H9 (cell line): ENCODE results near the gene RNPS1. TPM values are rescaled to one million over a fixed set of nuclear protein-coding genes. Genes with fewer than 3 reads are reported as not detected.
A peak's percentile ranks its signal among the peaks of the same experiment; 100 is the strongest.

ENCODE experiments used
- DNase-seq: peaks from one replicate; pipeline ENCODE4 v3.0.0-alpha.2; 2017
- H2AFZ ChIP-seq: one replicate; pipeline ENCODE4 v1.6.1; 2013; ENCODE audit warnings: mild to moderate bottlenecking, low read length, control low read depth, moderate library complexity
- H2AK5ac ChIP-seq: 2 replicates; pipeline ENCODE4 v1.6.1; 2013; ENCODE audit warnings: low read length, control low read depth, mixed read lengths; ENCODE audit not compliant: insufficient read length
- H2BK120ac ChIP-seq: one replicate; pipeline ENCODE4 v1.6.1; 2013; ENCODE audit warnings: low read depth, mild to moderate bottlenecking, low read length, control low read depth, inconsistent platforms; ENCODE audit not compliant: poor library complexity, severe bottlenecking
- H2BK12ac ChIP-seq: 2 replicates; pipeline ENCODE4 v1.6.1; 2013; ENCODE audit warnings: low read length, control low read depth, mixed read lengths, low read depth; ENCODE audit not compliant: insufficient read length
- H2BK15ac ChIP-seq: 2 replicates; pipeline ENCODE4 v1.6.1; 2013; ENCODE audit warnings: low read depth, low read length, control low read depth
- H2BK20ac ChIP-seq: one replicate; pipeline ENCODE4 v1.6.1; 2013; ENCODE audit warnings: low read depth, mild to moderate bottlenecking, low read length, control low read depth, inconsistent platforms; ENCODE audit not compliant: poor library complexity, severe bottlenecking
- H2BK5ac ChIP-seq: 2 replicates; pipeline ENCODE4 v1.6.1; 2013; ENCODE audit warnings: low read length, control low read depth, mixed read lengths; ENCODE audit not compliant: insufficient read length
- H3K14ac ChIP-seq: 2 replicates; pipeline ENCODE4 v1.6.1; 2013; ENCODE audit warnings: low read length, control low read depth; ENCODE audit not compliant: insufficient read depth
- H3K18ac ChIP-seq: 2 replicates; pipeline ENCODE4 v1.6.1; 2013; ENCODE audit warnings: low read depth, mild to moderate bottlenecking, mixed read lengths, low read length, control low read depth; ENCODE audit not compliant: insufficient read length
- H3K23ac ChIP-seq: 2 replicates; pipeline ENCODE4 v1.6.1; 2013; ENCODE audit warnings: low read length, control low read depth, mixed read lengths, low read depth; ENCODE audit not compliant: insufficient read length
- H3K23me2 ChIP-seq: 2 replicates; pipeline ENCODE4 v1.6.1; 2013; ENCODE audit warnings: low read depth, mild to moderate bottlenecking, mixed read lengths, low read length, control low read depth; ENCODE audit not compliant: insufficient read length, poor library complexity, severe bottlenecking
- H3K27ac ChIP-seq: 2 replicates; pipeline ENCODE4 v1.5.1; 2013; ENCODE audit warnings: low read length, control low read depth, mixed read lengths, low read depth; ENCODE audit not compliant: insufficient read length
- H3K27me3 ChIP-seq: 2 replicates; pipeline ENCODE4 v1.6.1; 2013; ENCODE audit warnings: low read length, control low read depth, inconsistent platforms; ENCODE audit not compliant: insufficient read depth
- H3K4ac ChIP-seq: 2 replicates; pipeline ENCODE4 v1.6.1; 2013; ENCODE audit warnings: low read depth, mild to moderate bottlenecking, control low read depth, inconsistent platforms, low read length, moderate library complexity
- H3K4me1 ChIP-seq: 2 replicates; pipeline ENCODE4 v1.6.1; 2013; ENCODE audit warnings: low read length, control low read depth, inconsistent platforms; ENCODE audit not compliant: insufficient read depth
- H3K4me2 ChIP-seq: 2 replicates; pipeline ENCODE4 v1.6.1; 2013; ENCODE audit warnings: low read length, control low read depth, mixed read lengths; ENCODE audit not compliant: insufficient read length, insufficient read depth
- H3K56ac ChIP-seq: 2 replicates; pipeline ENCODE4 v1.6.1; 2013; ENCODE audit warnings: low read depth, mild to moderate bottlenecking, mixed read lengths, low read length, control low read depth; ENCODE audit not compliant: insufficient read length
- H3K79me1 ChIP-seq: 2 replicates; pipeline ENCODE4 v1.6.1; 2013; ENCODE audit warnings: low read depth, mild to moderate bottlenecking, moderate library complexity, low read length, control low read depth, inconsistent platforms; ENCODE audit not compliant: insufficient read depth, poor library complexity, severe bottlenecking
- H3K79me2 ChIP-seq: 2 replicates; pipeline ENCODE4 v1.6.1; 2013; ENCODE audit warnings: low read length, control low read depth, inconsistent platforms; ENCODE audit not compliant: insufficient read depth
- H3K9ac ChIP-seq: 2 replicates; pipeline ENCODE4 v1.6.1; 2013; ENCODE audit warnings: low read length, control low read depth, mixed read lengths; ENCODE audit not compliant: insufficient read length; ENCODE audit errors: extremely low read depth
- H3K9me3 ChIP-seq: one replicate; pipeline ENCODE4 v1.6.1; 2013; ENCODE audit warnings: low read depth, low read length, inconsistent platforms; ENCODE audit not compliant: control insufficient read depth
- H3T11ph ChIP-seq: one replicate; pipeline ENCODE4 v1.6.1; 2013; ENCODE audit warnings: mild to moderate bottlenecking, low read length, control low read depth, inconsistent platforms
- H4K20me1 ChIP-seq: one replicate; pipeline ENCODE4 v1.6.1; 2013; ENCODE audit not compliant: control insufficient read depth, insufficient read length, insufficient read depth
- H4K5ac ChIP-seq: 2 replicates; pipeline ENCODE4 v1.6.1; 2013; ENCODE audit warnings: low read depth, mild to moderate bottlenecking, mixed read lengths, low read length, control low read depth; ENCODE audit not compliant: insufficient read length
- H4K8ac ChIP-seq: replicated peaks from 2 replicates; pipeline ENCODE4 v1.6.1; 2013; ENCODE audit warnings: low read length, control low read depth, mixed read lengths, low read depth; ENCODE audit not compliant: insufficient read length
- H4K91ac ChIP-seq: 2 replicates; pipeline ENCODE4 v1.6.1; 2013; ENCODE audit warnings: low read depth, mild to moderate bottlenecking, moderate library complexity, mixed read lengths, low read length, control low read depth; ENCODE audit not compliant: insufficient read length
- H3K27ac Mint-ChIP-seq, 3 experiments: 2 replicates in 2 of 3; 3 replicates in 1 of 3; pipeline ENCODE4 v1.8.0; 2020 to 2021; ENCODE audit warnings: mixed read lengths in 3 of 3, mild to moderate bottlenecking in 1 of 3, moderate library complexity in 1 of 3
- H3K27me3 Mint-ChIP-seq: 2 replicates; pipeline ENCODE4 v1.8.0; 2021; ENCODE audit warnings: low read depth, mild to moderate bottlenecking, moderate library complexity, mixed read lengths
- H3K36me3 Mint-ChIP-seq, 3 experiments: 2 replicates in 2 of 3; 3 replicates in 1 of 3; pipeline ENCODE4 v1.8.0; 2020 to 2021; ENCODE audit warnings: low read depth in 3 of 3, mixed read lengths in 3 of 3; ENCODE audit not compliant: insufficient read depth in 1 of 3
- H3K4me1 Mint-ChIP-seq, 2 experiments: 2 replicates each; pipeline ENCODE4 v1.8.0; 2020; ENCODE audit warnings: mixed read lengths in 2 of 2
- H3K4me3 Mint-ChIP-seq, 2 experiments: 2 replicates in 1 of 2; 3 replicates in 1 of 2; pipeline ENCODE4 v1.8.0; 2020 to 2021; ENCODE audit warnings: mild to moderate bottlenecking in 2 of 2, mixed read lengths in 2 of 2, moderate library complexity in 1 of 2
- H3K9me3 Mint-ChIP-seq, 2 experiments: 2 replicates in 1 of 2; 3 replicates in 1 of 2; pipeline ENCODE4 v1.8.0; 2020; ENCODE audit warnings: mild to moderate bottlenecking in 2 of 2, mixed read lengths in 2 of 2, moderate library complexity in 1 of 2
- CTCF ChIP-seq: fragments of 200-600 bp; sonication (generic); conservative IDR thresholded peaks from 3 replicates; pipeline ENCODE4 v1.8.0; 2021; ENCODE audit warnings: antibody characterized with exemption, mild to moderate bottlenecking
- WGBS: extraction: QIAGEN DNeasy Blood & Tissue Kit; methylation state at CpG from one replicate; pipeline ENCODE4 v1.1.7; 2013; ENCODE audit warnings: missing lambda C conversion rate, low lambda C conversion rate, mixed read lengths; ENCODE audit not compliant: insufficient read length; ENCODE audit errors: extremely low coverage; 5-methylcytosine and 5-hydroxymethylcytosine counted together
- total RNA-seq: library from RNA; stranded (reverse); gene quantifications from 2 replicates; pipeline ENCODE4 v1.2.1, GENCODE V29; 2021

Gene RNPS1
- total RNA-seq, 1 experiment from 2014 or later = 384 TPM

DNA sequence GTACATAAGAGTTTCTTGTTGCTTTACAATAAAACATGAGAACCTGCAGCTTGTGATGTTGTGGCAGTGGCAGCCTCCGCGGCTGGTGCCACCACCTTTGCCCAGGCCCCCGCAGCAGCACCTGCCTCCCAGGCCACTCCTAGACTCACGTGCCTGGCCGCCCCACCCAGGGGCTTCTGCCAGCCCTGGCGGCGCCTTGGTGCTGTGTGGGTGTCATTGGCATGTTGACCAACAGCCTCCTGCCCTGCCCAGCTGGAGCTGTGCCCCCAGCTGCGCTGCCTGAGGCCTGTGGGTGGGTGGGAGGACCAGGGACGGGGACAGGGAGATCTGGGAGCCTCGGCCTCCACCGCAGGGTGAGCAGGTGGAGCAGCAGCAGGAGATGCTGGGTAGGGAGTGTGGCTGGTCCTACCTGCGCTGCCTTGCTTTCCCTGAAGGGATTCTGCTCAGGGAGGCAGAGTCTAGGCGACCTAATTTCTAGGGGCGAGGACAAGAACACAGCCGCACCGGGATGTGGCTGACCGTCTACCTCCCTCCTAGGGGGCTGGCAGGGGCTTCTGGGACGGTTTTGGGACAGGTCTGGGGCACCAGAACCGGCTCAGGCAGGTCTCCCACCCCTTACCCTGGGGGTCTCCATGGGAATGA, 32.1 kb downstream of the RNPS1 start:
- Histone ChIP-seq H2BK5ac (no peak overlapping the region), H2BK15ac (no peak overlapping the region), H2BK20ac (no peak overlapping the region), H3T11ph (no peak overlapping the region), H3K9ac (no peak overlapping the region), H2BK120ac (no peak overlapping the region), H3K79me2 (no peaks in the 10 kb centered on the region), H3K4me1 (no peaks in the 10 kb centered on the region), H3K9me3 (no peaks in the 10 kb centered on the region), H3K27ac (no peak overlapping the region), H3K14ac (no peak overlapping the region), H3K18ac (no peak overlapping the region), H2AK5ac (no peak overlapping the region), H2BK12ac (no peak overlapping the region), H3K23ac (no peak overlapping the region), H2AFZ (no peak overlapping the region), H4K5ac (no peak overlapping the region), H3K4ac (no peak overlapping the region), H3K56ac (no peak overlapping the region), H3K4me2 (peak overlapping the region; percentile 67), H3K79me1 (no peaks in the 10 kb centered on the region), H3K27me3 (peaks cover 2% of the 10 kb centered on the region; the same call in 1 of the 2 replicates), H4K8ac (no peak overlapping the region), H4K91ac (no peak overlapping the region), H3K23me2 (peaks cover 13% of the 10 kb centered on the region), H4K20me1 (no peaks in the 10 kb centered on the region)
- peak overlapping the region in 1 of 2 experiments; percentile 58; a peak in 1 of 5 replicates for H3K4me3 Mint-ChIP-seq
- H3K4me1 Mint-ChIP-seq = peaks cover 0 to 3% of the 10 kb centered on the region in 2 experiments; a peak in 1 of 4 replicates
- no peak for DNase-seq
- H3K27me3 Mint-ChIP-seq = peaks cover 16% of the 10 kb centered on the region
- WGBS = no CpG with 5 or more reads among the region's 19 CpGs
- H3K9me3 Mint-ChIP-seq = no peaks in the 10 kb centered on the region
- TF ChIP-seq CTCF = no peak
- peaks cover 2 to 24% (median 8%) of the 10 kb centered on the region in 3 experiments; a peak in 6 of 7 replicates for H3K36me3 Mint-ChIP-seq
- H3K27ac Mint-ChIP-seq = no peak overlapping the region
